ENCODE measurements around the gene ATP2C1.

ATP2C1 gene

DNA sequence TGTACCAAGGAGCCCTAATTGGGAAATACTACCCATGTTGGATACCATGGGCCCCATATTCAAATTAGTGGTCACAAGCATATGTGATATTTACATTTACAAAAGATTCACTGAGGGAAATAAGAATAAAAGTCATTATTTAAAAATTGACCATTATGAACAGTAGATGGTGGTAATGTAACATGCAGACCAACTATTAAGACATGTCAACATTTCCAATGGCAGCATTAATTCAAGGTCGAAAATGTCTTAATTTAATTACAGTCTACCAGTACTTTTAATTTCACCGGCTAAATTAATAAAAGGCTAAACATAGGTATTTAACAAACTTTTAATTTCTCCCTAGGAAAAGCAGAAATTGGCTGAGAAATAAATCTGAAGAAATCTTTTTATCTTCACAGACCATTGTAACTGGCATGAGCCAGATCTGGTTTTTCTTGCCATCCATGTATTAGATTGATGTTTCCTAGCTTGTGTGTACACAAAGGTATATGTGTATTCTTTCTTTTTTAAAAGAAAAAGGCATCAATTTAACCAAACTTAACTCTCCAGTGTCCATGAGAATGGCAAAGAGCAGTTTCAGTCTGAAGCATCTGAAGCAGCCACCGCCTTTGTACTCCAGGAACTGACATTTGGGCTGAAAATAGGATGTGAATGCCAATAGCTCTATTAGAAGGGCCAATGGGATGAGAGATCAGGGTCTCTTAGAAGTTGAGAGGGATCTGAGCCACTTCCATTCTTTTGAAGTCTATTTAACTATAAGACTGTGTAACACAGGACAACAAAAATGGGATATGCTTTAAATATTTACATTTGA, 159.4 kb downstream of the ATP2C1 start:
- no peak for DNase-seq
